SK-N-MC (cell line): Measurements from ENCODE around the gene SLC9A9.

Experiments used
- EZH2 ChIP-seq: fragments of 200-600 bp; sonication (generic); IDR thresholded peaks from one replicate; pipeline ENCODE4 v1.6.1; 2017; ENCODE audit warnings: antibody characterized with exemption
- POLR2AphosphoS5 ChIP-seq: IDR thresholded peaks from 2 replicates; pipeline ENCODE4 v1.6.1; 2012; ENCODE audit warnings: mild to moderate bottlenecking, low read depth, low read length, borderline replicate concordance

DNA sequence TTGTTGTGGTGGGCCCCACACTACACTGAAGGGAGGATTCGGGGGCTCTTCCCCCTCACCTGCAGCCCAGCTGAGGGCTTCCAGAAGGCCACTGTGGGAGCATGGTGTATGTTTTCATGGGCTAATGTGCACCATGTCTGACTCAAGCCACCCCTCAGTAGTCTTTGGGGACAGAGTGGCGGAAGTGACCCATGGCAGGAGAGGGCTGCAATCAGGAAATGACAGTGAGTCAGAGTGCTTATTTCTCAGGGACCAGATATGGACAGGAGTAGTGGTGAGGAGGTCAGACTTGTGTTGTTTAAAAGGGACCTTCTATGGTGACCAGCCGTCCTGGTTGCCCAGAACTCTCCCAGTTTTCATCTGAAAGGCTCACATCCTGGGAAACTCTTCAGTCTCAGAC, 32.8 kb upstream of the SLC9A9 start:
- TF ChIP-seq POLR2AphosphoS5 (no peak), EZH2 (no peak)
